GM12872 (cell line): ENCODE results near the gene TEAD3.

Experiments
- CTCF ChIP-seq: IDR thresholded peaks from 3 replicates; pipeline ENCODE4 v1.5.1; 2011; ENCODE audit warnings: low read depth, mild to moderate bottlenecking, low read length, moderate library complexity; ENCODE audit not compliant: insufficient read depth

Gene TEAD3

GRCh38 chr6:35532126-35532525, 35.2 kb upstream of the TEAD3 start:
- no peak for TF ChIP-seq CTCF

- TF ChIP-seq CTCF, result no peak
Measured at GRCh38 chr6:35524380-35525020, 27.6 kb upstream of the TEAD3 start.

- peak; percentile 98 for TF ChIP-seq CTCF
Measured at GRCh38 chr6:35522660-35523658, 26.1 kb upstream of the TEAD3 start.

- no peak for TF ChIP-seq CTCF
Measured at GRCh38 chr6:35522151-35522550, 25.3 kb upstream of the TEAD3 start.

DNA sequence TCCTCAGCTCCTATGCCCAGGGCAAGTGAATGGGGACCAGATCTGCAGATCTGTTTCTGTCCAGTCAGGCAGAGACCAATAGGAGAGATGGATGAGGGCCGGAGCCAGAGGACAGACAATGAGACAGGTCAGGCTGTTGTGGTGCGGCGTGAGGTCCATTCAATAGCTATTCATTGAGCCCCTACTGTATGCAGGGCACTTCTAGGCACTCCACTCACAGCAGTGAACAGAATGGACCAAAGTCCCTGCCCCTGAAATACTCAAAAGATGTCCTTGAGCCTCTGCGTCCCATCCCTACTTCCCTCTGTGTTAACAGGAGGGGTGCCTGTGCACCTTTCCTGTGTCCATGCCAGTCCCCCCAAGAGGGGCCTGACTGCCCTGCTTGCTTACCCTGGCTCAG, 24.4 kb upstream of the TEAD3 start:
- no peak for TF ChIP-seq CTCF

- TF ChIP-seq CTCF, result no peak
Measured at GRCh38 chr6:35519313-35520015, 22.6 kb upstream of the TEAD3 start.

GRCh38 chr6:35518566-35519312, 21.9 kb upstream of the TEAD3 start:
- no peak for TF ChIP-seq CTCF
